Body of pancreas (tissue), 4 donors: ENCODE data around the gene UBQLN4.
A peak's percentile ranks its signal among the peaks of the same experiment; 100 is the strongest.

Source experiments
- POLR2A ChIP-seq, 3 donors: fragments of 450-650 bp; IDR thresholded peaks; one replicate each; pipeline ENCODE4 v1.6.1; 2016; ENCODE audit warnings: antibody characterized with exemption in 3 of 3, mild to moderate bottlenecking in 2 of 3
- TF ChIP-seq, protein P1 (sequence below), 7 experiments: fragments of 450-650 bp in 4 of 7; fragments of 200-600 bp in 3 of 7; sonication (generic) in 3 of 7; IDR thresholded peaks; one replicate each; pipeline ENCODE4 v1.5.1; 2016 to 2019; ENCODE audit warnings: antibody characterized with exemption in 7 of 7

GRCh38 chr1:156025876-156026275 is 27.7 kb downstream of the UBQLN4 start:
- no peak for TF ChIP-seq POLR2A (IDR thresholded peaks at IDR 0.05)
- TF ChIP-seq, protein P1, sequence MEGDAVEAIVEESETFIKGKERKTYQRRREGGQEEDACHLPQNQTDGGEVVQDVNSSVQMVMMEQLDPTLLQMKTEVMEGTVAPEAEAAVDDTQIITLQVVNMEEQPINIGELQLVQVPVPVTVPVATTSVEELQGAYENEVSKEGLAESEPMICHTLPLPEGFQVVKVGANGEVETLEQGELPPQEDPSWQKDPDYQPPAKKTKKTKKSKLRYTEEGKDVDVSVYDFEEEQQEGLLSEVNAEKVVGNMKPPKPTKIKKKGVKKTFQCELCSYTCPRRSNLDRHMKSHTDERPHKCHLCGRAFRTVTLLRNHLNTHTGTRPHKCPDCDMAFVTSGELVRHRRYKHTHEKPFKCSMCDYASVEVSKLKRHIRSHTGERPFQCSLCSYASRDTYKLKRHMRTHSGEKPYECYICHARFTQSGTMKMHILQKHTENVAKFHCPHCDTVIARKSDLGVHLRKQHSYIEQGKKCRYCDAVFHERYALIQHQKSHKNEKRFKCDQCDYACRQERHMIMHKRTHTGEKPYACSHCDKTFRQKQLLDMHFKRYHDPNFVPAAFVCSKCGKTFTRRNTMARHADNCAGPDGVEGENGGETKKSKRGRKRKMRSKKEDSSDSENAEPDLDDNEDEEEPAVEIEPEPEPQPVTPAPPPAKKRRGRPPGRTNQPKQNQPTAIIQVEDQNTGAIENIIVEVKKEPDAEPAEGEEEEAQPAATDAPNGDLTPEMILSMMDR (IDR thresholded peaks at IDR 0.05), result peak; percentile 41 to 78 (median 65)
